ENCODE results near the gene OPRL1.

- TF ChIP-seq CTCF (IDR thresholded peaks at IDR 0.05) (no peak), POLR2A (IDR thresholded peaks at IDR 0.05) (no peak)
Measured at GRCh38 chr20:64038224-64038564, 41.7 kb upstream of the OPRL1 start.

Data from breast epithelium (tissue), 3 donors.